ENCODE data around the gene R3HCC1L.

DNA sequence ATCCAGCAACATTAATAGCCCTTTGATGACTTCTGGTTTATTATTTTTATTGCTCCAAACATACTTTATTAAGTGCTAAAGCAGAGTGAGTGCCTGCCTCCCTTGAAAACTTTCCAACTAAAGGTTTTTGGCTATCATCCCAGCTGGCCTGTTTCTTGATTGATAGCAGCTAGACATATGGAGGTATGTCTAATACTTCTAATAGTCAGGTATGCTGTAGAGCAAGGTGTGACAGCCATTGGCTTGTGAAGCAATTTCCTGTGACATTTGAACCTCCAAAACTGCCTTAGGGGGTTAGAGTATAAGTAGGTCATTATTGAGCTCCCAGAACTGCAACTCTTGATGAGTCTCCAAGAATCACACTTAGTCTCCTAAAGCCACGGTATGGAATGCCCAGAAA is 77.7 kb downstream of the R3HCC1L start:
- TF ChIP-seq, protein P1, sequence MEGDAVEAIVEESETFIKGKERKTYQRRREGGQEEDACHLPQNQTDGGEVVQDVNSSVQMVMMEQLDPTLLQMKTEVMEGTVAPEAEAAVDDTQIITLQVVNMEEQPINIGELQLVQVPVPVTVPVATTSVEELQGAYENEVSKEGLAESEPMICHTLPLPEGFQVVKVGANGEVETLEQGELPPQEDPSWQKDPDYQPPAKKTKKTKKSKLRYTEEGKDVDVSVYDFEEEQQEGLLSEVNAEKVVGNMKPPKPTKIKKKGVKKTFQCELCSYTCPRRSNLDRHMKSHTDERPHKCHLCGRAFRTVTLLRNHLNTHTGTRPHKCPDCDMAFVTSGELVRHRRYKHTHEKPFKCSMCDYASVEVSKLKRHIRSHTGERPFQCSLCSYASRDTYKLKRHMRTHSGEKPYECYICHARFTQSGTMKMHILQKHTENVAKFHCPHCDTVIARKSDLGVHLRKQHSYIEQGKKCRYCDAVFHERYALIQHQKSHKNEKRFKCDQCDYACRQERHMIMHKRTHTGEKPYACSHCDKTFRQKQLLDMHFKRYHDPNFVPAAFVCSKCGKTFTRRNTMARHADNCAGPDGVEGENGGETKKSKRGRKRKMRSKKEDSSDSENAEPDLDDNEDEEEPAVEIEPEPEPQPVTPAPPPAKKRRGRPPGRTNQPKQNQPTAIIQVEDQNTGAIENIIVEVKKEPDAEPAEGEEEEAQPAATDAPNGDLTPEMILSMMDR (IDR thresholded peaks at IDR 0.05): no peak
- no peak for TF ChIP-seq POLR2A (IDR thresholded peaks at IDR 0.05)

Data from lower leg skin (tissue), 3 donors.